Body of pancreas (tissue), 4 donors: Measurements from ENCODE around the gene NPHP4. TPM values are rescaled to one million over a fixed set of nuclear protein-coding genes. Genes with fewer than 3 reads are reported as not detected.

Source experiments
- ATAC-seq: fragments of 150-250 bp; one replicate; pipeline ENCODE4 v1.9.1; 2016
- DNase-seq, 4 donors: peaks; one replicate each; pipeline ENCODE4 v3.0.0-alpha.2; 2019
- H3K27ac ChIP-seq, 4 donors: fragments of 200-600 bp; sonication (generic); 1 replicate in 3 of 4; 2 replicates in 1 of 4; pipeline versions ENCODE4 v1.5.1 to v1.6.1; 2016 to 2019; ENCODE audit warnings: mild to moderate bottlenecking in 1 of 4, mixed read lengths in 1 of 4, moderate library complexity in 1 of 4
- H3K27me3 ChIP-seq, 2 donors: fragments of 200-600 bp; sonication (generic); one replicate each; pipeline ENCODE4 v1.6.0; 2016; ENCODE audit warnings: mild to moderate bottlenecking in 1 of 2
- H3K36me3 ChIP-seq, 2 donors: fragments of 200-600 bp; sonication (generic); replicated peaks in 1 of 2; 2 replicates each; pipeline ENCODE4 v1.5.1; 2016; ENCODE audit warnings: low read depth in 2 of 2; ENCODE audit not compliant: insufficient read depth in 1 of 2
- H3K4me1 ChIP-seq: fragments of 200-600 bp; sonication (generic); one replicate; pipeline ENCODE4 v1.6.0; 2016
- H3K4me3 ChIP-seq, 2 donors: fragments of 200-600 bp; sonication (generic); 1 replicate in 1 of 2; 2 replicates in 1 of 2; pipeline ENCODE4 v1.5.1; 2016 to 2019
- H3K9me3 ChIP-seq, 3 donors: fragments of 200-600 bp; sonication (generic); 1 replicate in 2 of 3; 2 replicates in 1 of 3; pipeline ENCODE4 v1.5.1; 2016
- POLR2A ChIP-seq, 3 donors: fragments of 450-650 bp; IDR thresholded peaks; one replicate each; pipeline ENCODE4 v1.6.1; 2016; ENCODE audit warnings: antibody characterized with exemption in 3 of 3, mild to moderate bottlenecking in 2 of 3
- WGBS, 2 donors: methylation state at CpG; one replicate each; pipeline ENCODE4 v1.1.5; 2017; 5-methylcytosine and 5-hydroxymethylcytosine counted together
- intact Hi-C: fragments of 100-400 bp; cut with DNase I; formaldehyde crosslinking; loops from one replicate; pipeline ENCODE4 v1.15.1; 2023
- total RNA-seq, 2 donors: library from RNA; depleted of rRNA; stranded (reverse); fragments of >200 nt; gene quantifications; one replicate each; pipeline ENCODE4 v1.1.0, GENCODE V29; 2016
- TF ChIP-seq, protein P1 (sequence below), 7 experiments: fragments of 450-650 bp in 4 of 7; fragments of 200-600 bp in 3 of 7; sonication (generic) in 3 of 7; IDR thresholded peaks; one replicate each; pipeline ENCODE4 v1.5.1; 2016 to 2019; ENCODE audit warnings: antibody characterized with exemption in 7 of 7

The NPHP4 gene
- total RNA-seq, 2 donors from 2014 or later, result 10.4 to 48.5 TPM

DNA sequence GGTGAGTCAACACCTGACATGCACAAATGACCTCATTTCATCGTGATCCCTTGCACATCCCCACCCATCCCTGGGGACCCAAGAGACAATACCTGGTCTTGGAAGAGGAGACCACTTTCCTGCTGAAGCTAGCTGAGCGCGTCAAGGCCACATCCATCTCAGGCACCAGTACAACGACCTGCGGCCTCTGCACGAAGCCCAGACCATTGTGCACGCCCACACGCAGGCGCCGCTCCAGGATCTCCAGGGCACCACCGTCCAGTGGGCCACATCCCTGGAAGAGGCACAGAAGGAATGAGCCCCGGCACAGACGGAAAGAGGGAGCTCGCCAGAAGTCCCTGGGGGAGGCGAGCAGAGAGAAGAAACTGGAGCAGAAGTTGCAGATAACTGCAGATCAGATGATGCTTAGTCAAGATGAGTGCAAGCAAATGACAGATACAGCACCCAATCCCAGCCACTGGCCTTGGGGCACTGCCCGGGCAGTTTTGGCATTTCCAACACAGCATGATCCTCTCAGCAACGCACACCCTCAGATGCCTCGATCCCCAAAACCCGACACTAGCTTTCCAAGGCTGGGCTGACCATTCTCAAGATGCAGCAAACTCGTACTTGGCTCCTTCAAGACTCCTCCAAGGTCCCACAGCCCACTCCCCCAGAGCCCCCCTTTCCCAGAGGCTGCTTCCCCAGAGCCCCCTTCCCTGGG lies 44.1 kb downstream of the NPHP4 start:
- ATAC-seq (no peak), DNase-seq (no peak)
- H3K9me3 ChIP-seq, result no peaks in the 10 kb centered on the region
- no peaks in the 10 kb centered on the region for H3K27me3 ChIP-seq
- intact Hi-C loops, result no loop called here
- H3K4me3 ChIP-seq, result no peak overlapping the region
- no peak overlapping the region for H3K27ac ChIP-seq
- peaks cover 0 to 5% of the 10 kb centered on the region in 2 donors for H3K36me3 ChIP-seq
- H3K4me1 ChIP-seq, result no peaks in the 10 kb centered on the region
- 90 to 92% methylated on average over 20 of the region's 20 CpGs for WGBS, 2 donors
- TF ChIP-seq, protein P1, sequence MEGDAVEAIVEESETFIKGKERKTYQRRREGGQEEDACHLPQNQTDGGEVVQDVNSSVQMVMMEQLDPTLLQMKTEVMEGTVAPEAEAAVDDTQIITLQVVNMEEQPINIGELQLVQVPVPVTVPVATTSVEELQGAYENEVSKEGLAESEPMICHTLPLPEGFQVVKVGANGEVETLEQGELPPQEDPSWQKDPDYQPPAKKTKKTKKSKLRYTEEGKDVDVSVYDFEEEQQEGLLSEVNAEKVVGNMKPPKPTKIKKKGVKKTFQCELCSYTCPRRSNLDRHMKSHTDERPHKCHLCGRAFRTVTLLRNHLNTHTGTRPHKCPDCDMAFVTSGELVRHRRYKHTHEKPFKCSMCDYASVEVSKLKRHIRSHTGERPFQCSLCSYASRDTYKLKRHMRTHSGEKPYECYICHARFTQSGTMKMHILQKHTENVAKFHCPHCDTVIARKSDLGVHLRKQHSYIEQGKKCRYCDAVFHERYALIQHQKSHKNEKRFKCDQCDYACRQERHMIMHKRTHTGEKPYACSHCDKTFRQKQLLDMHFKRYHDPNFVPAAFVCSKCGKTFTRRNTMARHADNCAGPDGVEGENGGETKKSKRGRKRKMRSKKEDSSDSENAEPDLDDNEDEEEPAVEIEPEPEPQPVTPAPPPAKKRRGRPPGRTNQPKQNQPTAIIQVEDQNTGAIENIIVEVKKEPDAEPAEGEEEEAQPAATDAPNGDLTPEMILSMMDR (IDR thresholded peaks at IDR 0.05), result no peak
- TF ChIP-seq POLR2A (IDR thresholded peaks at IDR 0.05), result no peak

DNA sequence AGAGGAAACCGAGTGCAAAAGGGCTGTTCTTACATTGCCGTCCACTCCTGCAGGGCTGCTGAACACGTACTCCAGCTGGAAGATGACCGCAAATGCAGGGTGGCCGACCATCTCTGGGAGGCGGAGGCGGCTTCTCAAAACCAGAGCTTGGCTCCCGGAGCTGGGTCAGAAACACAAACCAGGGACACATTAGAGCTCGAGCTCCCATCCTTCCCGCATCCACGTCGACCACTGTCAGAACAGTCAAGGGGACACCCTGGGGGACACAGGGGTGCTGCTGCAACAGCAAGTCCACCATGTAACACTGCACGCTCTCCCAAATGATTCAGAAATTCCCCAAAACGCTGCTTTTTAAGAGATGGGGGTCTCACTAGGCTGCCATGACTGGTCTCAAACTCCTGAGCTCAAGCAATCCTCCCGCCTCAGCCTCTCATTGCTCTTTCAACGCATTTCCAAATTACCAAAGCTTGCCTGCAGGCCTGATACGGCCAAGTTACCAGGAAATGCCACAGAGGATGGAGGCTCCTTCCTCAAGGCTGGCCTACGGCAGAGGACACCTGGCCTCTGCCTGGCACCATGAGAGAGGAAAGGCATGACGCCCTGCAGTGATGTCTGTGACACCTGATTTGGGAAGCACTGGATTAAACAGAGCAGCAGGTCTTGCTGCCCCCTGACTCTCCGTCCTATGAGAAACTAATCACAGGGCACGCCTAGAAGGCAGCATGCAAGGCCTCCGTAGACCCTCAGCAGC lies 45.0 kb downstream of the NPHP4 start:
- ATAC-seq (no peak), DNase-seq (no peak)
- H3K9me3 ChIP-seq, result no peaks in the 10 kb centered on the region
- no peaks in the 10 kb centered on the region for H3K4me1 ChIP-seq
- H3K27me3 ChIP-seq, result no peaks in the 10 kb centered on the region
- TF ChIP-seq, protein P1 (IDR thresholded peaks at IDR 0.05), result no peak
- no peak for TF ChIP-seq POLR2A (IDR thresholded peaks at IDR 0.05)
- intact Hi-C loops, result no loop called here
- H3K27ac ChIP-seq, result no peak overlapping the region
- 90 to 91% methylated on average over 22 of the region's 22 CpGs for WGBS, 2 donors
- H3K36me3 ChIP-seq, result peaks cover 0 to 5% of the 10 kb centered on the region in 2 donors
- H3K4me3 ChIP-seq, result no peak overlapping the region

DNA sequence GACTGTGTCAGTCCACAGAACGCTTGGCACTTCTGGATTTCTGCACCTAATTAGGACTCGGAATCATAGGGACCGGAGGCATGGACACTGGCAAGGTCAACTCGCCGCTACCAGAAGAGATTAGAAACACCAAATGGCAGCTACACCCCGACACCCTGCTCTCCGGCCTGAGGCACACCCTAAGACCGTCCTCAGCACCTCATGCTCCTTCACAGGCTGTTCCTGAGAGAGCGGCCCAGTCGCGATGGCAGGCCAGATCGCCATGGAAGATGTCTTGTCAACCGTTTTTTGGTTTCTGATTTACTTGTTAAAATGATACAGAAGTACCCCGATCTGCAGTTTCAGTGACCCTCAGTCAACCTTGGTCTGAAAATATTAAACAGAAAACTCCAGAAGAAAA lies 46.8 kb downstream of the NPHP4 start:
- no peak for ATAC-seq
- WGBS, 2 donors, result 86 to 93% methylated on average over 14 of the region's 14 CpGs
- no peak for DNase-seq
- Histone ChIP-seq H3K9me3 (no peaks in the 10 kb centered on the region), H3K4me3 (no peak overlapping the region), H3K36me3 (peaks cover 0 to 5% of the 10 kb centered on the region in 2 donors), H3K27me3 (no peaks in the 10 kb centered on the region), H3K27ac (no peak overlapping the region), H3K4me1 (no peaks in the 10 kb centered on the region)
- TF ChIP-seq, protein P1 (IDR thresholded peaks at IDR 0.05), result no peak
- TF ChIP-seq POLR2A (IDR thresholded peaks at IDR 0.05), result no peak
- intact Hi-C loops, result no loop called here

DNA sequence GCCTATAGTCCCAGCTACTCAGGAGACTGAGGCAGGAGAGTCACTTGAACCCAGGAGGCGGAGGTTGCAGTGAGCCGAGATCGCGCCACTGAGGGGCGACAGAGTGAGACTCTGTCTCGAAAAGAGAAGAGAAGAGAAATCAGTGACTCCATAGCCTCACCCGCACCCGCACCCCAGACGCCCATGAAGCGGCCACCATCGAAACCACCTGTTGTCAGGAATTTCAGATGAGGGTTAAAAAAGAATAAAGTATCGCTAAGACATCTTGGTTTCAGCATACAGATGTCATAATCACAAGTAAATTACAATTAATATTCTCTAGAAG lies 47.4 kb downstream of the NPHP4 start:
- H3K27ac ChIP-seq, result no peak overlapping the region
- no peaks in the 10 kb centered on the region for H3K4me1 ChIP-seq
- peaks cover 0 to 5% of the 10 kb centered on the region in 2 donors for H3K36me3 ChIP-seq
- ATAC-seq (no peak), DNase-seq (no peak)
- H3K4me3 ChIP-seq, result no peak overlapping the region
- H3K9me3 ChIP-seq, result no peaks in the 10 kb centered on the region
- TF ChIP-seq POLR2A (IDR thresholded peaks at IDR 0.05), result no peak
- TF ChIP-seq, protein P1 (IDR thresholded peaks at IDR 0.05), result no peak
- intact Hi-C loops, result no loop called here
- H3K27me3 ChIP-seq, result no peaks in the 10 kb centered on the region
- WGBS, 2 donors, result 93 to 98% methylated on average over 12 of the region's 12 CpGs
